PC-9 (cell line): ENCODE data around the gene BMPR1B. TPM values are rescaled to one million over a fixed set of nuclear protein-coding genes. Genes with fewer than 3 reads are reported as not detected.

Experiments used
- BruUV-seq: library from RNA; stranded (reverse); fragments of 400-500 nt; replicated peaks from 2 replicates; lab custom pipeline; 2021; lab: Mats Ljungman, UMichigan
- CTCF ChIA-PET: fragments of 300-600 bp; sonication (Branson Sonifier 250); formaldehyde crosslinking; loops from one replicate; lab custom pipeline; 2022; ENCODE audit warnings: antibody characterized with exemption; lab: Charles Lee
- POLR2A ChIA-PET: fragments of 300-600 bp; sonication (Branson Sonifier 250); formaldehyde crosslinking; loops from one replicate; lab custom pipeline; 2022; ENCODE audit warnings: antibody characterized with exemption; ENCODE audit not compliant: unreplicated experiment; lab: Charles Lee
- DNase-seq, 2 experiments: peaks; one replicate each; pipeline versions ENCODE4 v3.0.0 to v3.0.0-alpha.2; 2015 to 2022; ENCODE audit warnings: mixed read lengths in 1 of 2
- H2AFZ ChIP-seq: fragments of 200-600 bp; sonication (generic); 2 replicates; pipeline ENCODE4 v1.8.1; 2017; ENCODE audit warnings: antibody characterized with exemption
- H3F3A ChIP-seq: fragments of 200-600 bp; sonication (generic); 2 replicates; pipeline ENCODE4 v1.8.1; 2017; ENCODE audit warnings: antibody characterized with exemption, mild to moderate bottlenecking, low read depth; ENCODE audit not compliant: insufficient read depth
- H3K27ac ChIP-seq: fragments of 200-600 bp; sonication (generic); 2 replicates; pipeline ENCODE4 v1.6.1; 2016; ENCODE audit warnings: mixed run types
- H3K27me3 ChIP-seq: fragments of 200-600 bp; sonication (generic); 2 replicates; pipeline ENCODE4 v1.6.1; 2016; ENCODE audit warnings: low read depth, mixed run types; ENCODE audit not compliant: insufficient read depth
- H3K36me3 ChIP-seq: fragments of 200-600 bp; sonication (generic); 2 replicates; pipeline ENCODE4 v1.6.1; 2016; ENCODE audit warnings: low read depth, mixed run types
- H3K4me1 ChIP-seq: fragments of 200-600 bp; sonication (generic); replicated peaks from 2 replicates; pipeline ENCODE4 v1.6.1; 2016; ENCODE audit warnings: mixed run types; ENCODE audit not compliant: insufficient read depth
- H3K4me2 ChIP-seq: fragments of 200-600 bp; sonication (generic); 2 replicates; pipeline ENCODE4 v1.6.1; 2017; ENCODE audit warnings: mixed run types
- H3K4me3 ChIP-seq: fragments of 200-600 bp; sonication (generic); 2 replicates; pipeline ENCODE4 v1.6.1; 2016; ENCODE audit warnings: mixed run types
- H3K79me2 ChIP-seq: fragments of 200-600 bp; sonication (generic); 2 replicates; pipeline ENCODE4 v1.6.1; 2017; ENCODE audit warnings: low read depth, mixed run types
- H3K9me2 ChIP-seq: fragments of 200-600 bp; sonication (generic); 2 replicates; pipeline ENCODE4 v1.8.1; 2017; ENCODE audit warnings: mild to moderate bottlenecking; ENCODE audit not compliant: insufficient read depth
- H3K9me3 ChIP-seq: fragments of 200-600 bp; sonication (generic); 2 replicates; pipeline ENCODE4 v1.8.1; 2016; ENCODE audit warnings: low read depth; ENCODE audit not compliant: insufficient read depth
- H4K20me1 ChIP-seq: fragments of 200-600 bp; sonication (generic); 2 replicates; pipeline ENCODE4 v1.8.1; 2017; ENCODE audit not compliant: insufficient read depth
- EZH2 ChIP-seq: fragments of 200-600 bp; sonication (generic); IDR thresholded peaks from 2 replicates; pipeline ENCODE4 v1.8.0; 2017; ENCODE audit warnings: antibody characterized with exemption, low read depth
- intact Hi-C: fragments of 100-400 bp; cut with micrococcal nuclease; formaldehyde crosslinking; loops from one replicate; pipeline ENCODE4 v1.10.0; 2022; ENCODE audit not compliant: unreplicated experiment
- total RNA-seq: library from RNA; stranded (reverse); gene quantifications from 2 replicates; pipeline ENCODE4 v1.2.3, GENCODE V29; 2021
- TF ChIP-seq, protein P1 (sequence below): fragments of 200-600 bp; sonication (generic); conservative IDR thresholded peaks from 2 replicates; pipeline ENCODE4 v1.6.1; 2017; ENCODE audit warnings: mixed run types, antibody characterized with exemption, mild to moderate bottlenecking, moderate library complexity

Gene BMPR1B
- total RNA-seq, 1 experiment from 2014 or later = 1.1 TPM

DNA sequence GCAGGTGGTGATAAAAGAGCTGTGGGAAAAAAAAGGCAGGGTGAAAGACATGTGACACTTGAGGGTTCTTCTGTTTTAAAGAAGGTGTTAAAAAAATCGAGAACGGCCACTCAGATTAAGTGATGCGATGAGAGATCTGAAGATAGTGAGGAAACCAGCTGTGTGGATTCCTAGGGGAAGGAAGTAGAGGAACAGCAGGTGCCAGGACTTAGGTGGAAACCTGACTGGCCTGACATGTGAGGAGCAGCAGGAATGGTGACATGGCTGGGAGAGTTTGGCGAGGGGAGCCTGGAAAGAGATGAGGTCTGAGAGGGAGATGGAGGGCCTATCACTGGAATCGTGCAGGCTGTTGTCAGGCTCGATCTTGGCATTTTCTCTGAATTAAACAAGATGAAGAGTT, 55.5 kb downstream of the BMPR1B start:
- Histone ChIP-seq H2AFZ (no peak overlapping the region), H3F3A (no peaks in the 10 kb centered on the region), H3K79me2 (no peaks in the 10 kb centered on the region), H3K4me1 (no peaks in the 10 kb centered on the region), H3K27me3 (no peaks in the 10 kb centered on the region), H3K27ac (no peak overlapping the region), H4K20me1 (no peaks in the 10 kb centered on the region), H3K36me3 (no peaks in the 10 kb centered on the region), H3K9me2 (no peaks in the 10 kb centered on the region), H3K9me3 (no peaks in the 10 kb centered on the region), H3K4me3 (no peak overlapping the region), H3K4me2 (no peak overlapping the region)
- intact Hi-C loops = no loop called here
- TF ChIP-seq EZH2 = no peak
- TF ChIP-seq, protein P1, sequence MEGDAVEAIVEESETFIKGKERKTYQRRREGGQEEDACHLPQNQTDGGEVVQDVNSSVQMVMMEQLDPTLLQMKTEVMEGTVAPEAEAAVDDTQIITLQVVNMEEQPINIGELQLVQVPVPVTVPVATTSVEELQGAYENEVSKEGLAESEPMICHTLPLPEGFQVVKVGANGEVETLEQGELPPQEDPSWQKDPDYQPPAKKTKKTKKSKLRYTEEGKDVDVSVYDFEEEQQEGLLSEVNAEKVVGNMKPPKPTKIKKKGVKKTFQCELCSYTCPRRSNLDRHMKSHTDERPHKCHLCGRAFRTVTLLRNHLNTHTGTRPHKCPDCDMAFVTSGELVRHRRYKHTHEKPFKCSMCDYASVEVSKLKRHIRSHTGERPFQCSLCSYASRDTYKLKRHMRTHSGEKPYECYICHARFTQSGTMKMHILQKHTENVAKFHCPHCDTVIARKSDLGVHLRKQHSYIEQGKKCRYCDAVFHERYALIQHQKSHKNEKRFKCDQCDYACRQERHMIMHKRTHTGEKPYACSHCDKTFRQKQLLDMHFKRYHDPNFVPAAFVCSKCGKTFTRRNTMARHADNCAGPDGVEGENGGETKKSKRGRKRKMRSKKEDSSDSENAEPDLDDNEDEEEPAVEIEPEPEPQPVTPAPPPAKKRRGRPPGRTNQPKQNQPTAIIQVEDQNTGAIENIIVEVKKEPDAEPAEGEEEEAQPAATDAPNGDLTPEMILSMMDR = no peak
- BruUV-seq = no TSS peak
- ChIA-PET POLR2A (no interaction called here), CTCF (no interaction called here)
- no peak for DNase-seq

DNA sequence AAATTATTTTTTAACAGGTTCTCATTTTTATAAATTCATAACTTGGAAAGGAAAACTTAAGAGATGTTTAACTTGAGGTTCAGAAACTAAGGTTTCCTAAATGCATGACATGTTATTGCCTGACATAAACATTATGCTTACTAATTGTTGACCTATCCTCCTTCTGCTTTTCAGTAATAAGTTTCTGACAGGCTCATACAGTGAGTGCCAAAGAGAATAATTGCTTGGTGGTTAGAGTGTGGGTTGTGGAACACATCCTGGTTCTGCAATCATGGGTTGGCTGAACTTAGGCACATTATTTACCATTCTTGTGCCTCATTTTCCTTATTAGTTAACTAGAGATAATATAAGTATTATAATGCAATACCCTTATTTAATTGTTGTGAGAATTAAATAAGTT, 56.5 kb downstream of the BMPR1B start:
- CTCF ChIA-PET = no interaction called here
- intact Hi-C loops = no loop called here
- no peak overlapping the region for H2AFZ ChIP-seq

GRCh38 chr4:94819371-94820168, 61.8 kb downstream of the BMPR1B start:
- intact Hi-C loops = loop anchor here (10.0 kb wide), 1 partner anchor 65 kb away; the partner anchor contains the start of gene BMPR1B
- POLR2A ChIA-PET = no interaction called here

More for the DNA sequence above, 56.5 kb downstream of the BMPR1B start:
- TF ChIP-seq, protein P1 = no peak
- TF ChIP-seq EZH2 = no peak
- Histone ChIP-seq H3K36me3 (no peaks in the 10 kb centered on the region), H3K4me2 (no peak overlapping the region), H3K4me3 (no peak overlapping the region), H3F3A (no peaks in the 10 kb centered on the region), H3K27ac (no peak overlapping the region), H3K79me2 (no peaks in the 10 kb centered on the region), H3K9me2 (no peaks in the 10 kb centered on the region), H3K4me1 (no peaks in the 10 kb centered on the region), H3K9me3 (no peaks in the 10 kb centered on the region), H4K20me1 (no peaks in the 10 kb centered on the region), H3K27me3 (no peaks in the 10 kb centered on the region)
- BruUV-seq = no TSS peak
- POLR2A ChIA-PET = interaction anchor here (0.6 kb wide), 2 partner anchors 82 to 162 kb away, joined by 3 to 4 read pairs; no protein-coding TSS in a partner anchor
- DNase-seq = no peak

More at GRCh38 chr4:94819371-94820168, 61.8 kb downstream of the BMPR1B start:
- no peak for TF ChIP-seq EZH2
- TF ChIP-seq, protein P1 = no peak
- Histone ChIP-seq H4K20me1 (no peaks in the 10 kb centered on the region), H3K9me2 (no peaks in the 10 kb centered on the region), H3K27ac (no peak overlapping the region), H3K4me1 (no peaks in the 10 kb centered on the region), H3K9me3 (no peaks in the 10 kb centered on the region), H3F3A (no peaks in the 10 kb centered on the region), H3K79me2 (no peaks in the 10 kb centered on the region), H2AFZ (no peak overlapping the region), H3K27me3 (no peaks in the 10 kb centered on the region), H3K4me3 (no peak overlapping the region), H3K4me2 (no peak overlapping the region), H3K36me3 (no peaks in the 10 kb centered on the region)
- CTCF ChIA-PET = no interaction called here
- BruUV-seq = no TSS peak
- DNase-seq = no peak
